ENCODE results near the gene EDC3.

EDC3 gene

DNA sequence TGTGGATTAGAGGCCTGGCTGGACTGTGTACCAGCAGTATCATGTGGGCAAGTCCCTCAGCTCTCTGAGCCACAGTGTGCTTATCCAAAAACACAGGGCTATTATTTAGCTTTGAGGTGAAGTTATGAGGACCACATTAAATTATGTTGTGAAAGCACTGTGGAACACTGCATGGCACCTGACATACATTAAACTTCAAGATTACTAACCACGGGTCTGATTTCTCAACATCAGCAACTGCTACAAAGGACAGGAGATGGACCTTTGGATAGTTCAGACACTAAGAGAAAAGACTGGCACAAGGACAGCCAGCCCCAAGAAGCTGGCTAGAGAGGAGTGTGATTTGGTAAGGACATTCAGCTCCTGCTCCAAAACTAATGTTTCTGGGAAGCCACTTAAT is 58.8 kb downstream of the EDC3 start:
- H3K4me3 ChIP-seq, result no peak overlapping the region
- TF ChIP-seq, protein P1, sequence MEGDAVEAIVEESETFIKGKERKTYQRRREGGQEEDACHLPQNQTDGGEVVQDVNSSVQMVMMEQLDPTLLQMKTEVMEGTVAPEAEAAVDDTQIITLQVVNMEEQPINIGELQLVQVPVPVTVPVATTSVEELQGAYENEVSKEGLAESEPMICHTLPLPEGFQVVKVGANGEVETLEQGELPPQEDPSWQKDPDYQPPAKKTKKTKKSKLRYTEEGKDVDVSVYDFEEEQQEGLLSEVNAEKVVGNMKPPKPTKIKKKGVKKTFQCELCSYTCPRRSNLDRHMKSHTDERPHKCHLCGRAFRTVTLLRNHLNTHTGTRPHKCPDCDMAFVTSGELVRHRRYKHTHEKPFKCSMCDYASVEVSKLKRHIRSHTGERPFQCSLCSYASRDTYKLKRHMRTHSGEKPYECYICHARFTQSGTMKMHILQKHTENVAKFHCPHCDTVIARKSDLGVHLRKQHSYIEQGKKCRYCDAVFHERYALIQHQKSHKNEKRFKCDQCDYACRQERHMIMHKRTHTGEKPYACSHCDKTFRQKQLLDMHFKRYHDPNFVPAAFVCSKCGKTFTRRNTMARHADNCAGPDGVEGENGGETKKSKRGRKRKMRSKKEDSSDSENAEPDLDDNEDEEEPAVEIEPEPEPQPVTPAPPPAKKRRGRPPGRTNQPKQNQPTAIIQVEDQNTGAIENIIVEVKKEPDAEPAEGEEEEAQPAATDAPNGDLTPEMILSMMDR (IDR thresholded peaks at IDR 0.05), result no peak
- intact Hi-C loops (cut with DNase I; ENCODE audit: low total_unique reads), result loop anchor here (10.0 kb wide), 2 partner anchors 172 to 318 kb away; partner anchors contain the start of genes RPP25 and UBL7
- H3K4me1 ChIP-seq, result peaks cover 0 to 10% (median under 1%) of the 10 kb centered on the region in 4 donors
- no peak overlapping the region for H3K27ac ChIP-seq
- peaks cover 32 to 96% (median 73%) of the 10 kb centered on the region in 3 donors for H3K36me3 ChIP-seq
- no peaks in the 10 kb centered on the region for H3K27me3 ChIP-seq
- DNase-seq, result no peak
- no peaks in the 10 kb centered on the region for H3K9me3 ChIP-seq

- Histone ChIP-seq H3K27ac (no peak overlapping the region), H3K4me1 (peaks cover 0 to 3% (median 0%) of the 10 kb centered on the region in 4 donors), H3K36me3 (peaks cover 30 to 99% (median 83%) of the 10 kb centered on the region in 3 donors), H3K27me3 (no peaks in the 10 kb centered on the region), H3K4me3 (no peak overlapping the region), H3K9me3 (no peaks in the 10 kb centered on the region)
- intact Hi-C loops (cut with DNase I; ENCODE audit: low total_unique reads), result loop anchor here (2.0 to 10.0 kb wide), 3 partner anchors 136 to 320 kb away; partner anchors contain the start of genes RPP25 and UBL7
- TF ChIP-seq, protein P1 (IDR thresholded peaks at IDR 0.05), result peak; percentile 81 to 83
- DNase-seq, result peak in 1 of 2 donors; percentile 57
These were observed 60.6 kb downstream of the EDC3 start for GRCh38 chr15:74635228-74635627.

DNA sequence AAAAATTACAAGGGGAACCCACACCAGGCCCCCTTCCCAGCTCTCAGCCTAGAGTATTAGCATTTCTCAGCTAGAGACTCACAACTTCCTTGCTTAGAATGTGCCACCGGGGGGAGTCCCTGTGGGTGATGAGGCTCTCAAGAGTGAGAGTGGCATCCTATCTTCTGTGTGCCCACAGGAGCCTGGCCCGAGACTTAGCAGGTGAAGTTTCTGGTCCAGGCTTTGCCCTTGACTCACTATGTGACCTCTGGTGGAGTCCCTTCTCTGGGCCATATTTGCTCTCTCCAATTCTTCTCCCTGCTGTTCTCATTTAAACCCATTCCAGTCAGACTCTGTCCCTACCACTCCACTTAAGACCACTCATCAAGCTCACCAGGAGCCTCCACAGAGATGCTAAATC is 62.0 kb downstream of the EDC3 start:
- Histone ChIP-seq H3K4me1 (peaks cover 0 to 7% (median 0%) of the 10 kb centered on the region in 4 donors), H3K27me3 (no peaks in the 10 kb centered on the region), H3K27ac (no peak overlapping the region), H3K4me3 (no peak overlapping the region), H3K9me3 (no peaks in the 10 kb centered on the region), H3K36me3 (peaks cover 32 to 99% (median 83%) of the 10 kb centered on the region in 3 donors)
- DNase-seq, result no peak
- intact Hi-C loops (cut with DNase I; ENCODE audit: low total_unique reads), result loop anchor here (2.0 to 10.0 kb wide), 4 partner anchors 137 to 321 kb away; partner anchors contain the start of genes RPP25 and UBL7
- TF ChIP-seq, protein P1 (IDR thresholded peaks at IDR 0.05), result no peak

GRCh38 chr15:74632601-74633000 is 63.2 kb downstream of the EDC3 start:
- Histone ChIP-seq H3K9me3 (no peaks in the 10 kb centered on the region), H3K36me3 (peaks cover 44 to 100% (median 90%) of the 10 kb centered on the region in 3 donors), H3K27me3 (no peaks in the 10 kb centered on the region), H3K27ac (no peak overlapping the region), H3K4me3 (no peak overlapping the region), H3K4me1 (peaks cover 0 to 7% (median 0%) of the 10 kb centered on the region in 4 donors)
- no peak for DNase-seq
- intact Hi-C loops (cut with DNase I; ENCODE audit: low total_unique reads), result loop anchor here (5.0 to 10.0 kb wide), 3 partner anchors 168 to 322 kb away; partner anchors contain the start of genes RPP25 and UBL7
- TF ChIP-seq, protein P1 (IDR thresholded peaks at IDR 0.05), result no peak

DNA sequence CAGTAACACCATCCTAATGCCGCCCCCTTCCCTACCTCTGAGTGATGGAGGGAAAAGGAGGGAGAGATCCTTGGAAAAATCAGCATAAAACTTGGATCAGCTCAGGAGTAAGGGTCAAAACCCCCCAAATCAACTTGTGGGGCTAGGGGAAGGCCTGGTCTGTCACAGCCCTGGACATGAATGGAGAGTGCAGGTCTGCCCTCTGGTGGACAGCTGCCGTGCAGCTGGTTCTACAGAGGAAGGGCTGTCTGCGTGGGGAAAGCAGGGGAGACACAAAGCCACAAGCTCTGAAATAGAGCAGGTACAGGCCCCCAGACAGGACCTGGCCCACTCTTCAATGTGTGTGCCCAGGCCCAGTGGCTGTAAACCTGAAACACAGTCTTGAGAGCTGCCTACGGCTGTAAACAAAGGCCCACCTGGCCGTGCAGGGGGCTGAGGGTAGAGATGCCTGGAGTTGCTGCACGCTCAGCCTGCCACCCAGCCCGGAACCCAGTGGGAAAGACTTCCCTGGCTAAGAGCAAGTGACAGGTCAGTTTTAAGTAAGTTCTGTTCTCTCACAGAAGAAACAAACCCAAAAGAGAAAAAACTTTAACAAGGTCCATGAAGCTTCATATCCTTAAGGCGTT is 63.8 kb downstream of the EDC3 start:
- H3K9me3 ChIP-seq, result no peaks in the 10 kb centered on the region
- TF ChIP-seq, protein P1 (IDR thresholded peaks at IDR 0.05), result peak; percentile 66 to 69
- peaks cover 45 to 100% (median 93%) of the 10 kb centered on the region in 3 donors for H3K36me3 ChIP-seq
- H3K27ac ChIP-seq, result no peak overlapping the region
- no peaks in the 10 kb centered on the region for H3K27me3 ChIP-seq
- intact Hi-C loops (cut with DNase I; ENCODE audit: low total_unique reads), result loop anchor here (5.0 to 10.0 kb wide), 3 partner anchors 167 to 323 kb away; partner anchors contain the start of genes RPP25 and UBL7
- no peak overlapping the region for H3K4me3 ChIP-seq
- peaks cover 0 to 7% (median 0%) of the 10 kb centered on the region in 4 donors for H3K4me1 ChIP-seq
- peak in 1 of 2 donors; percentile 65 for DNase-seq
